K562 (cell line): ENCODE data around the gene EDN2. TPM values are rescaled to one million over a fixed set of nuclear protein-coding genes. Genes with fewer than 3 reads are reported as not detected.

Experiments used
- ATAC-seq: fragments of 200-7000 bp; cut with Tn5 transposase; 3 replicates; pipeline ENCODE4 v1.9.1; 2020; ENCODE audit warnings: moderate library complexity
- BruUV-seq: library from RNA; stranded (reverse); fragments of 400-500 nt; replicated peaks from 2 replicates; lab custom pipeline; 2021; lab: Mats Ljungman, UMichigan
- CTCF ChIA-PET: fragments of 300-600 bp; formaldehyde crosslinking; extraction: SDS; loops from one replicate; lab custom pipeline; 2021; ENCODE audit warnings: low intra/inter-chr PET ratio; lab: Yijun Ruan, JAX
- POLR2A ChIA-PET: fragments of 300-600, 350-650 bp; sonication (Branson Sonifier 250); formaldehyde crosslinking; extraction: SDS; loops from one replicate; lab custom pipeline; 2021; ENCODE audit warnings: antibody characterized with exemption, inconsistent platforms; lab: Yijun Ruan, JAX
- DNase-seq, 4 experiments: peaks; one replicate each; pipeline versions ENCODE4 v3.0.0 to v3.0.0-alpha.2; 2011 to 2018; ENCODE audit warnings: low spot score in 3 of 4, mixed read lengths in 3 of 4; ENCODE audit errors: extremely low read depth in 1 of 4
- FAIRE-seq: peaks from 2 replicates; lab custom pipeline; 2011; peaks lifted over from hg19 to GRCh38; lab: Jason Lieb, UNC
- H2AFZ ChIP-seq: 2 replicates; pipeline ENCODE4 v1.6.0; 2011; ENCODE audit warnings: low read depth, low read length, control low read depth, inconsistent platforms
- H3K27ac ChIP-seq: fragments of 200-600 bp; 3 replicates; pipeline ENCODE4 v1.8.0; 2011; ENCODE audit warnings: low read depth, mild to moderate bottlenecking, control low read depth, inconsistent platforms, low read length, moderate library complexity, mixed read lengths; ENCODE audit errors: extremely low read depth
- H3K27me3 ChIP-seq, 2 experiments: fragments of 300-600 bp in 1 of 2; 2 replicates in 1 of 2; 3 replicates in 1 of 2; pipeline versions ENCODE4 v1.6.0 to v1.8.0; 2011; ENCODE audit warnings: inconsistent platforms in 2 of 2, low read length in 2 of 2, mild to moderate bottlenecking in 1 of 2, mixed read lengths in 1 of 2, moderate library complexity in 1 of 2; ENCODE audit not compliant: control insufficient read depth in 2 of 2, insufficient read depth in 2 of 2
- H3K36me3 ChIP-seq: fragments of 300-600 bp; 3 replicates; pipeline ENCODE4 v1.8.0; 2011; ENCODE audit warnings: mild to moderate bottlenecking, low read length, inconsistent platforms; ENCODE audit not compliant: control insufficient read depth, insufficient read depth
- H3K4me1 ChIP-seq, 2 experiments: fragments of 200-600 bp in 1 of 2; replicated peaks in 1 of 2; 2 replicates in 1 of 2; 3 replicates in 1 of 2; pipeline versions ENCODE4 v1.5.1 to v1.8.0; 2011; ENCODE audit warnings: inconsistent platforms in 2 of 2, low read length in 2 of 2, mild to moderate bottlenecking in 1 of 2, mixed read lengths in 1 of 2, moderate library complexity in 1 of 2; ENCODE audit not compliant: control insufficient read depth in 2 of 2, insufficient read depth in 2 of 2
- H3K4me2 ChIP-seq: 2 replicates; pipeline ENCODE4 v1.6.1; 2011; ENCODE audit warnings: low read length, control low read depth, inconsistent platforms, mixed read lengths; ENCODE audit not compliant: insufficient read depth
- H3K4me3 ChIP-seq: fragments of 200-600 bp; sonication (generic), shearing (Covaris generic); 2 replicates; pipeline ENCODE4 v1.5.1; 2016; ENCODE audit warnings: control low read depth, inconsistent platforms
- H3K79me2 ChIP-seq: fragments of 200-600 bp; 3 replicates; pipeline ENCODE4 v1.8.0; 2011; ENCODE audit warnings: low read length, inconsistent platforms; ENCODE audit not compliant: control insufficient read depth, insufficient read depth
- H3K9ac ChIP-seq, 2 experiments: 2 replicates each; pipeline versions ENCODE4 v1.6.0 to v1.6.1; 2011; ENCODE audit warnings: low read depth in 2 of 2, low read length in 2 of 2, control low read depth in 1 of 2, inconsistent platforms in 1 of 2, mild to moderate bottlenecking in 1 of 2, mixed read lengths in 1 of 2; ENCODE audit not compliant: insufficient read depth in 1 of 2
- H3K9me1 ChIP-seq: one replicate; pipeline ENCODE4 v1.6.0; 2011; ENCODE audit warnings: inconsistent platforms, mild to moderate bottlenecking, low read length, moderate library complexity; ENCODE audit not compliant: control insufficient read depth, insufficient read depth
- H3K9me3 ChIP-seq: replicated peaks from 2 replicates; pipeline ENCODE4 v1.5.1; 2011; ENCODE audit warnings: low read depth, low read length, inconsistent platforms; ENCODE audit not compliant: control insufficient read depth, insufficient read depth
- H4K20me1 ChIP-seq: replicated peaks from 2 replicates; pipeline ENCODE4 v1.6.1; 2011; ENCODE audit warnings: low read length, inconsistent platforms, mixed read lengths; ENCODE audit not compliant: control insufficient read depth, insufficient read depth
- C11orf30 ChIP-seq: fragments of 450-650 bp; IDR thresholded peaks from 2 replicates; pipeline ENCODE4 v1.6.1; 2016; ENCODE audit warnings: low read depth, mild to moderate bottlenecking
- EHMT2 ChIP-seq: fragments of 450-650 bp; IDR thresholded peaks from 2 replicates; pipeline ENCODE4 v1.6.1; 2018; ENCODE audit warnings: antibody characterized with exemption
- GATAD2A ChIP-seq: fragments of 450-650 bp; IDR thresholded peaks from 2 replicates; pipeline ENCODE4 v1.6.1; 2017
- MAFF ChIP-seq: IDR thresholded peaks from 2 replicates; pipeline ENCODE4 v1.6.1; 2012; ENCODE audit warnings: low read length, improper control_type of control experiment
- MAFG ChIP-seq: fragments of 450-650 bp; conservative IDR thresholded peaks from 2 replicates; pipeline ENCODE4 v1.6.1; 2016; ENCODE audit warnings: missing genetic modification characterization, missing compliant biosample characterization
- MAFK ChIP-seq: IDR thresholded peaks from 2 replicates; pipeline ENCODE4 v1.6.1; 2011; ENCODE audit warnings: low read length, improper control_type of control experiment
- PKNOX1 ChIP-seq: fragments of 450-650 bp; IDR thresholded peaks from 2 replicates; pipeline ENCODE4 v1.6.1; 2016
- TARDBP ChIP-seq: fragments of 450-650 bp; IDR thresholded peaks from 2 replicates; pipeline ENCODE4 v1.6.1; 2016
- ZNF134 ChIP-seq: fragments of 250-450 bp; sonication (Bioruptor Pico); conservative IDR thresholded peaks from 2 replicates; pipeline ENCODE4 v1.4.0; 2020
- ZNF316 ChIP-seq: fragments of 450-650 bp; IDR thresholded peaks from 2 replicates; pipeline ENCODE4 v1.6.1; 2016
- ZNF431 ChIP-seq: sonication (generic); formaldehyde crosslinking; IDR thresholded peaks from 2 replicates; pipeline ENCODE4 v1.8.0; 2022; ENCODE audit warnings: mild to moderate bottlenecking, missing genetic modification reagents
- ZNF740 ChIP-seq, 3 experiments: fragments of 200-800 bp in 1 of 3; sonication (Bioruptor generic) in 1 of 3; sonication (generic) in 1 of 3; formaldehyde crosslinking in 1 of 3; IDR thresholded peaks; 2 replicates each; pipeline versions ENCODE4 v1.6.1 to v1.8.0; 2016 to 2022; ENCODE audit warnings: mild to moderate bottlenecking in 2 of 3, missing compliant biosample characterization in 2 of 3, missing genetic modification characterization in 2 of 3, missing genetic modification reagents in 1 of 3
- ZNF780A ChIP-seq: fragments of 250-450 bp; sonication (Bioruptor Pico); IDR thresholded peaks from 2 replicates; pipeline ENCODE4 v1.5.0; 2021; ENCODE audit warnings: mild to moderate bottlenecking
- WGBS: fragments of 100-300 bp; shearing (Covaris generic); methylation state at CpG from one replicate; pipeline ENCODE4 v1.1.6; 2016; ENCODE audit warnings: low coverage, mixed read lengths; ENCODE audit not compliant: insufficient coverage; ENCODE audit errors: missing lambda C conversion rate; 5-methylcytosine and 5-hydroxymethylcytosine counted together
- in situ Hi-C: fragments of 300-500 bp; cut with MboI; formaldehyde crosslinking; loops from 4 replicates; pipeline ENCODE4 v1.15.0; 2018; ENCODE audit warnings: inconsistent platforms, mixed read lengths
- intact Hi-C: fragments of 100-400 bp; cut with micrococcal nuclease; formaldehyde crosslinking; loops from 2 replicates; pipeline ENCODE4 v1.14.2; 2022
- polyA plus RNA-seq, 8 experiments: library from polyadenylated mRNA; depleted of rRNA in 4 of 8; stranded (reverse) in 5 of 8; unstranded in 3 of 8; fragments of >200 nt; fragmentation: Nextera tagmentation in 2 of 8; fragmentation: Illumina TruSeq in 1 of 8; extraction: Ambion mirVana in 2 of 8; extraction: Trizol in 1 of 8; gene quantifications; 2 replicates each; pipeline versions ENCODE4 v1.2.1 to v1.2.3, GENCODE V29; 2011 to 2014; ENCODE audit warnings: inconsistent platforms in 1 of 8, missing spikeins in 1 of 8
- total RNA-seq, 7 experiments: library from RNA; depleted of rRNA in 6 of 7; stranded (reverse); fragments of >200 nt in 6 of 7; fragmentation: Illumina TruSeq in 2 of 7; extraction: Trizol in 2 of 7; gene quantifications; 2 replicates each; pipeline versions ENCODE4 v1.2.1 to v1.2.3, GENCODE V29; 2011 to 2021; ENCODE audit warnings: low replicate concordance in 1 of 7
- TF ChIP-seq, protein P1 (sequence below), 2 experiments: fragments of 250-450 bp in 1 of 2; fragments of 450-650 bp in 1 of 2; sonication (Bioruptor Pico) in 1 of 2; IDR thresholded peaks; 2 replicates each; pipeline versions ENCODE4 v1.6.1 to v1.8.0; 2016 to 2021; ENCODE audit warnings: mild to moderate bottlenecking in 2 of 2, moderate library complexity in 2 of 2, missing compliant biosample characterization in 1 of 2, missing genetic modification characterization in 1 of 2

EDN2 gene
- total and polyA plus RNA-seq, 9 of the 15 experiments (the other 6 are each of a cell fraction or from before 2014, with no cell fraction given), result not detected

DNA sequence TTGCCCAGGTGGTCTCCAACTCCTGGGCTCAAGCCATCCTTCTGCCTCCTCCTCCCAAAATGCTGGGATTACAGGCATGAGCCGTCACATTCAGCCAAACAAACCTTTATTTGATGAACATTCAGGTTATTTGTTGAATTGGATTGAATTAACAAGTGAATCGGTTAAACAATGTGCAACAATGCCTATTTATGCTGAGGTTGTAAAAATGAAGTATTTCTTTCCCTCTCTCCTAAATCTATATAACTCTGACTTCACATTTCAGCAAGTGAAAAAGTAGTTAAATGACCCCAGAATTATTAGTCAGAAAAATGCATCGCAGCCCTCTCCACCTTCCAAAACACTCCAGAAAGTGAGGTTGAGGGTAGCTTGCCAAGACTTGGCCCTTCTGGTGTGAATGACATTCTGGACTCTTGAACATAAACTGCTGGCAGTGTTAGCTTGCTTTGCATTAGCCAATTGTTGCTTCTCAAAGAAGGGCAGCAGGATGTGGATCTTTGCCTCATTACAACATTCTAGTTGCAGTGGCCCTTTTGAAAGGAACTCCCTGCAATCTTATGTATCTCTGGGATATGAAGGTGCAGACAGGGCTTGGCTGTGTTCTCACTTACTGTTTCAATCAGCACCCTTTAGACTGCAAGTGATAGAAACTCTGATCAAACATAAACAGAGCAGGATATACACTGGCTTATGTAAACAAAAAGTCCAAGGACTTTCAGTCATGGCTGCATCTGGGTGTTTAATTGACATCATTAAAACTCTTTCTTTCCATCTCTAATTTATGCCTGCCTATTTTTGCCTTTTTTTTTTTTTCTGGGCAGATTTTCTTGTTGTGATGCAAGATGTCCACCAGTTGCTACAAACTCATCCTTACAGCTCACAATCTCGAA is 22.4 kb downstream of the EDN2 start:
- intact Hi-C loops, result no loop called here
- in situ Hi-C loops, result no loop called here
- CTCF ChIA-PET, result no interaction called here
- Histone ChIP-seq H3K79me2 (no peaks in the 10 kb centered on the region), H3K9ac (no peak overlapping the region), H3K27me3 (peaks cover 0 to 27% of the 10 kb centered on the region in 2 experiments; a peak in 3 of 5 replicates), H3K4me1 (no peaks in the 10 kb centered on the region), H3K36me3 (no peaks in the 10 kb centered on the region), H2AFZ (no peak overlapping the region), H3K27ac (no peak overlapping the region), H3K9me3 (no peaks in the 10 kb centered on the region), H3K4me2 (no peak overlapping the region), H3K4me3 (no peak overlapping the region), H3K9me1 (no peaks in the 10 kb centered on the region), H4K20me1 (0 out of 2 replicates have a peak, but pooled peaks cover 5% of the 10 kb centered on the region)
- TF ChIP-seq, protein P1, sequence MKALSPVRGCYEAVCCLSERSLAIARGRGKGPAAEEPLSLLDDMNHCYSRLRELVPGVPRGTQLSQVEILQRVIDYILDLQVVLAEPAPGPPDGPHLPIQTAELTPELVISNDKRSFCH (CRISPR knock-in tag; IDR thresholded peaks at IDR 0.05), result no peak
- TF ChIP-seq, protein P1 (tag; IDR thresholded peaks at IDR 0.05), result no peak
- TF ChIP-seq ZNF431 (CRISPR knock-in tag) (no peak), ZNF134 (no peak), ZNF780A (CRISPR knock-in tag) (no peak), PKNOX1 (no peak), TARDBP (no peak), MAFF (peak; percentile 59), C11orf30 (peak; percentile 63), MAFG (peak; percentile 59), MAFK (peak; percentile 50; the same call in 1 of the 2 replicates), EHMT2 (no peak), ZNF740 (CRISPR knock-in tag; IDR thresholded peaks at IDR 0.05) (no peak), ZNF740 (tag; IDR thresholded peaks at IDR 0.05) (no peak), ZNF316 (peak; percentile 78), GATAD2A (no peak)
- FAIRE-seq, result no peak
- DNase-seq, result no peak
- no TSS peak for BruUV-seq
- 0% methylated on average over 4 of the region's 4 CpGs for whole genome bisulfite sequencing
- ATAC-seq, result no peak
- POLR2A ChIA-PET, result interaction anchor here (0.9 to 1.2 kb wide), 3 partner anchors 9 to 12 kb away, joined by 3 to 5 read pairs (median 3); no protein-coding TSS in a partner anchor
